Peyer's patch (tissue), 4 donors: ENCODE results near the gene SLC36A3. TPM values are rescaled to one million over a fixed set of nuclear protein-coding genes. Genes with fewer than 3 reads are reported as not detected.

Experiments used
- DNase-seq, 3 donors: peaks; one replicate each; pipeline ENCODE4 v3.0.0-alpha.2; 2017 to 2019
- H3K27ac ChIP-seq, 4 donors: fragments of 200-600 bp; sonication (generic); one replicate each; pipeline ENCODE4 v1.5.1; 2016 to 2019
- H3K27me3 ChIP-seq, 2 donors: fragments of 200-600 bp; sonication (generic); one replicate each; pipeline ENCODE4 v1.5.1; 2019
- H3K36me3 ChIP-seq, 3 donors: fragments of 200-600 bp; sonication (generic); one replicate each; pipeline ENCODE4 v1.5.1; 2016 to 2019
- H3K4me1 ChIP-seq, 4 donors: fragments of 200-600 bp; sonication (generic); one replicate each; pipeline ENCODE4 v1.5.1; 2016 to 2019
- H3K4me3 ChIP-seq, 4 donors: fragments of 200-600 bp; sonication (generic); 1 replicate in 3 of 4; 2 replicates in 1 of 4; pipeline ENCODE4 v1.5.1; 2016 to 2019; ENCODE audit warnings: mild to moderate bottlenecking in 1 of 4
- H3K9me3 ChIP-seq, 4 donors: fragments of 200-600 bp; sonication (generic); one replicate each; pipeline ENCODE4 v1.5.1; 2016 to 2019; ENCODE audit warnings: mild to moderate bottlenecking in 1 of 4
- CTCF ChIP-seq, 6 experiments: fragments of 450-650 bp in 4 of 6; fragments of 200-600 bp in 2 of 6; sonication (generic) in 1 of 6; IDR thresholded peaks; one replicate each; pipeline ENCODE4 v1.5.1; 2017 to 2019; ENCODE audit warnings: antibody characterized with exemption in 6 of 6, mild to moderate bottlenecking in 3 of 6, moderate library complexity in 1 of 6
- POLR2A ChIP-seq, 2 donors: fragments of 450-650 bp; IDR thresholded peaks; one replicate each; pipeline ENCODE4 v1.5.1; 2017; ENCODE audit warnings: antibody characterized with exemption in 2 of 2, mild to moderate bottlenecking in 2 of 2, moderate library complexity in 2 of 2
- total RNA-seq, 4 donors: library from RNA; depleted of rRNA; stranded (reverse); fragments of >200 nt; gene quantifications; one replicate each; pipeline ENCODE4 v1.1.0, GENCODE V29; 2016

The SLC36A3 gene
- total RNA-seq, 4 donors from 2014 or later, result not detected

GRCh38 chr5:151281001-151281639 is 22.4 kb downstream of the SLC36A3 start:
- Histone ChIP-seq H3K4me3 (no peak overlapping the region), H3K36me3 (no peaks in the 10 kb centered on the region), H3K27me3 (no peaks in the 10 kb centered on the region), H3K27ac (no peak overlapping the region), H3K4me1 (no peaks in the 10 kb centered on the region), H3K9me3 (no peaks in the 10 kb centered on the region)
- no peak for DNase-seq
- no peak for TF ChIP-seq CTCF (IDR thresholded peaks at IDR 0.05)
- no peak for TF ChIP-seq POLR2A (IDR thresholded peaks at IDR 0.05)

- H3K36me3 ChIP-seq, result no peaks in the 10 kb centered on the region
- H3K4me1 ChIP-seq, result no peaks in the 10 kb centered on the region
- H3K27me3 ChIP-seq, result no peaks in the 10 kb centered on the region
- DNase-seq, result no peak
- H3K27ac ChIP-seq, result no peak overlapping the region
- H3K4me3 ChIP-seq, result no peak overlapping the region
- TF ChIP-seq CTCF (IDR thresholded peaks at IDR 0.05) (no peak), POLR2A (IDR thresholded peaks at IDR 0.05) (no peak)
- no peaks in the 10 kb centered on the region for H3K9me3 ChIP-seq
Measured at GRCh38 chr5:151280443-151280842, 23.1 kb downstream of the SLC36A3 start.

GRCh38 chr5:151278845-151279244 is 24.7 kb downstream of the SLC36A3 start:
- DNase-seq, result no peak
- Histone ChIP-seq H3K36me3 (no peaks in the 10 kb centered on the region), H3K27ac (no peak overlapping the region), H3K4me3 (no peak overlapping the region), H3K9me3 (no peaks in the 10 kb centered on the region), H3K4me1 (no peaks in the 10 kb centered on the region), H3K27me3 (no peaks in the 10 kb centered on the region)
- TF ChIP-seq POLR2A (IDR thresholded peaks at IDR 0.05) (no peak), CTCF (IDR thresholded peaks at IDR 0.05) (no peak)

- no peaks in the 10 kb centered on the region for H3K9me3 ChIP-seq
- H3K4me1 ChIP-seq, result no peaks in the 10 kb centered on the region
- TF ChIP-seq POLR2A (IDR thresholded peaks at IDR 0.05) (no peak), CTCF (IDR thresholded peaks at IDR 0.05) (no peak)
- H3K27me3 ChIP-seq, result no peaks in the 10 kb centered on the region
- no peak for DNase-seq
- H3K4me3 ChIP-seq, result no peak overlapping the region
- no peak overlapping the region for H3K27ac ChIP-seq
- H3K36me3 ChIP-seq, result no peaks in the 10 kb centered on the region
Measured at GRCh38 chr5:151275803-151276202, 27.8 kb downstream of the SLC36A3 start.

GRCh38 chr5:151274666-151275065 is 28.9 kb downstream of the SLC36A3 start:
- Histone ChIP-seq H3K27me3 (no peaks in the 10 kb centered on the region), H3K27ac (no peak overlapping the region), H3K36me3 (no peaks in the 10 kb centered on the region), H3K9me3 (no peaks in the 10 kb centered on the region), H3K4me3 (no peak overlapping the region), H3K4me1 (no peaks in the 10 kb centered on the region)
- no peak for DNase-seq
- TF ChIP-seq POLR2A (IDR thresholded peaks at IDR 0.05) (no peak), CTCF (IDR thresholded peaks at IDR 0.05) (no peak)

GRCh38 chr5:151271336-151271735 is 32.2 kb downstream of the SLC36A3 start:
- no peaks in the 10 kb centered on the region for H3K27me3 ChIP-seq
- H3K4me3 ChIP-seq, result no peak overlapping the region
- no peak overlapping the region for H3K27ac ChIP-seq
- H3K4me1 ChIP-seq, result no peaks in the 10 kb centered on the region
- TF ChIP-seq POLR2A (IDR thresholded peaks at IDR 0.05) (no peak), CTCF (IDR thresholded peaks at IDR 0.05) (no peak)
- no peaks in the 10 kb centered on the region for H3K9me3 ChIP-seq
- H3K36me3 ChIP-seq, result peaks cover 0 to 28% (median 0%) of the 10 kb centered on the region in 3 donors
- no peak for DNase-seq
